ENCODE results near the gene BMP3. TPM values are rescaled to one million over a fixed set of nuclear protein-coding genes. Genes with fewer than 3 reads are reported as not detected.

BMP3 gene
- total RNA-seq, 1 donor from 2014 or later, result not detected

DNA sequence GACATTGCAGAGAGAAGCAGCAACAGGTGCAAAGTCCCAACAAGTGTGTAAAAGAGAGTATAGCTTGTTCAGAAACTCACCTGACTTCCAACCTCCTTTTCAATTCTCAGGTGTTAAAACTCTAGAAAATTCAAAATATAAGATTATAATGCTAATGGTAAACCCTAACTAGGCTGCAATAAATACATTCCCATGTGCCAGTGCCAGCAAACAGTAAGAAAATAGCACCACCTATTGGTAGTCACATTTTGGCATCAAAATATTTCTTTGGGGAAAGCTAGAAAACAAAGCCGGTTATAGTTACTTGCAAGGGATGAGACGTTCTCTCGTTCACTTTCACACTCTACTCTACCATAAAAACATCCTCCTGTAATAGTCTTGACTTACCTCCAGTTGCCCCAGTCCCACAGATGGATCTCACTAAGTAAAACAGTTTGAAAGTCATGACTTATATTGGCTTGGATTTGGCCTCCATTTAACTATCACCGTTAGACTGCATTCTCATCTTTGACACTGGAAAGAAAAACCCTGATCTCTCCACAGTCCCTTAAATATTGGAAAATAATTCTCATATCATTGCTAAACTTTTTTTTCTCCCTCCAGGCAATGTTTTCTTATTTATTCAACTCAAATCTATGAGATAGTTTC is 9.6 kb downstream of the BMP3 start:
- DNase-seq (ENCODE audit: low read depth in 2 of 2), result peak in 1 of 2 donors; percentile 13

DNA sequence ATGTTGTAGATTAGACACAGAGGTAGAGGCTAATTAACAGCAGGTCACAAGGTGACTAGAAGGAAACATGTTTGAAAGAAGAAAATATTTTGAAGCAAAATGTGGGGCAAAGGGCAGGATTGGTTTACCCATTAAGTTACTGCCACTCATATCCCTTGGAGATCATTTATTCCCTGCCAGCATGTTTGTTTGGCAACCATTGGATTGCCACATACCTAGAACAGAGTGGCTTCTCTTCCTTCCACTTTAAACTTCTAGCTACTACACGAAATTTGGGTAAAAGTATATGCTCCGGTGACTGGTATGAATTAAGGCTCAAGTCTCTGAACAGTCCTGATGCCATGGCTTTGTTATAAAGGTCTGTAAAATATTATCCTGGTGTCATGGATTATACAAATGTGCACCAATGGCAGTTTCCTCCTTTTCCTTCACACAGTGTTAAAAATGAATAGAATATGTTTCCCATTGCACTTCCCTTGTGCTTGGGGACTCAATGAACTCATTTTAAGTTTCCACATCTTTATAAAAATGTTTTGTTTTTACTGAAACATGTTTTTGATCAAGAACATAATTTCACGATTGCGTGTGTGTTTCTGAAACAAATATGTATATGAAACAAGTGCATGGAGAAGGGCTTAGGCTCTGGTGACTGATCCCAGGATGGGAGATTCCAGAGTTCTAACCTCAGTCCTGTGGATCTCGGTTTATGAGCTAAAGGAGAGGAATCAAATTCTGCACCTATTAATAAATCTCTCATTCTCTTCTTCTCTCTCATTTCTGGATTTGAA is 12.3 kb downstream of the BMP3 start:
- no peak for DNase-seq (ENCODE audit: low read depth in 2 of 2)

DNA sequence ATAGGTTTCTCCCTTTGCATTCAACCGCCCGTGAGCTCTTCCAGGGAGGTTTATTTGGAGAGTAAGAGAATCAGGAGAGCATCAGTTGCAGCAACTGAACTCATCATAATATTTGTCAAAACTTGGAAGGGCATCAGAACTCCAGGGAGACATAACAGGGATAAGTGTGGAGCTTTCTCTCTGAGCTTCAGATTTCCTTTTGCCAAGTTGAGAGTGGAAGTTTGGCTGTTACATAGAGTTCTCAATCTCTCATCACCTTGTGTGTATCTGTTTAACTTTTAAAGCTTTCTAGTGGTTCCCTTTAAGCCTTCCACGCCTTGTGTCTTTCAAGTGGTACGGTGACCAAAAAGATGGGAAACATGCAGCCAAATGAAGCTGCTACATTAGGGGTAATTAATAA is 18.8 kb downstream of the BMP3 start:
- no peak for DNase-seq (ENCODE audit: low read depth in 2 of 2)

DNA sequence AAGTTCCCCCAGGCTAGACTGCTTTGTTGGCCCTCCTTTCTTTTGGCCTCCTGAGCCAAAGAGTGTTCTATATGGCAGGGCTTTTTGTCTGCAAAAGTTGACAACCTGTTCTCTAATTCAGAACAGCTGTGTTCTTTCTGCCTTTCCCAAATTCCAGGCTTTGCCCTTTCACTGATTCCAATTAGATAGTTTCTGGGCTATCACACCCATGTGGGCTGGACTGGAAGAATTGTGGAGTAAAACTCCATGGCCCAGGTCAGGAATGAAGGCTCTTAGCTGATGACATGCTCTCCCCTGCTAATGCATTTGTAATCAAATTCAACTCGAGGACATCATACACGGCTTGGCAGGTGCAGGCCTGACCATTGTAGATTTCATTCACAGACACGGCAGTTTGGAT is 19.4 kb downstream of the BMP3 start:
- DNase-seq (ENCODE audit: low read depth in 2 of 2), result no peak

DNA sequence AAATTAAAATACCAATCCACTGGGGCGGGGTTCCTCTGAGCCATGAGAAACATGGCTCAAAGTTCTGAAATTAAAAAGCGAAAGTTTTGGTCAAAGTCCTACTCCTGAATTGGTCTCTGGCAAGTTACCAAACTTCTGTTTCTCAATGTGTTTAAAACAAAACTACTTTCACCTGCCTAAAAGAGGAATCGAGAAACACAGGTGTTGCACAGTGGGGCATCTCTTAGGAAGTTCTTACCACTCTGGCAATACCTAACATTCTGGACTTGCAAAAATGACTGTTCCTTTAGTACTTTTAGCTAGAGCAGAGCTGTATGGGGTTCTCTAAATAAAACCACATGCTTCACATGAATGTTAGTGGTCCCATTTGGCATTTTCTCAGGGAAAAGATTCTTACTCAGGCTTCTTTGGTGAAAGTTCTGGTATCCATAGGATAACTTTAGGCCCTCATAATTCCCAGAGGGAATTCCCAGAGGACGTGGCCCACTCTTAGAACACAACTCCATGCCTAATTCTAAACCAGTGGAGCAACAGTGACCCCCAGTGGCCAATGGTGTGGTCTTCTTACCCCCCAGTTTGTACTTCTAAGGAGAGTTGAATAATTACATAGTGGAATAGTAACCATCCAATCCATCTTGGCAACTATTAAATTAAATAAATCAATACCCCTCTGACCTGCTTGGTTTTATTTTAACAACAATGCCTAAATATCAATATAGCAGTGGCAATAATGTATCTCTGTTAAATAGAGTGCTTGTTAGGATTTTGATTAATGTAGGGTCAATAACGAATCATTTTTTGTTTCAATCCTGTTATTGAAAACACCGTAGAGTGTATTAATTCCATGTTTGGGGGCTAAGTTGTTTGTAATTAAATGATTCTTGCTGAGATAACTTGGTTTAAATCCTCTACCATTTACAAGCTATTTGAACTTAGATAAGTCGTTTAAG is 21.9 kb downstream of the BMP3 start:
- DNase-seq (ENCODE audit: low read depth in 2 of 2), result peak; percentile 17 to 51

DNA sequence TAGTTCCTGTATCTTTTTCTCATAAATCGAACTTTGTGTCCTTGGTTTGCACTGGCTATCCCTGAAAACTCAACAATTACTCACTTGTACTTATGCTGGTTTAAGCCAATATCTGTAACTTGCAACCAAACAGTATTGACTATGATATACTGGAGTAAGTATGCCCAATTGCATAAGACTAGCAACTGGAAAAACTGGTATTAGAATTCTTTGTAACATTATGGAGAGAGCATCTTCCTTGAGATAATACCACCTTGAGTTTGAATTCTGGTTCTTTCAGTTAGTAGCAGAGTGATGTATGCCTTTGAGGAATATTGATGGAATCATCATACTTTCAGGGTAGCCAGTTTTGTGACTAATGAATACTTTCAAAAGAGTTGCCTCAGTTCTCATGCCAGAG is 28.1 kb downstream of the BMP3 start:
- no peak for DNase-seq (ENCODE audit: low read depth in 2 of 2)

DNA sequence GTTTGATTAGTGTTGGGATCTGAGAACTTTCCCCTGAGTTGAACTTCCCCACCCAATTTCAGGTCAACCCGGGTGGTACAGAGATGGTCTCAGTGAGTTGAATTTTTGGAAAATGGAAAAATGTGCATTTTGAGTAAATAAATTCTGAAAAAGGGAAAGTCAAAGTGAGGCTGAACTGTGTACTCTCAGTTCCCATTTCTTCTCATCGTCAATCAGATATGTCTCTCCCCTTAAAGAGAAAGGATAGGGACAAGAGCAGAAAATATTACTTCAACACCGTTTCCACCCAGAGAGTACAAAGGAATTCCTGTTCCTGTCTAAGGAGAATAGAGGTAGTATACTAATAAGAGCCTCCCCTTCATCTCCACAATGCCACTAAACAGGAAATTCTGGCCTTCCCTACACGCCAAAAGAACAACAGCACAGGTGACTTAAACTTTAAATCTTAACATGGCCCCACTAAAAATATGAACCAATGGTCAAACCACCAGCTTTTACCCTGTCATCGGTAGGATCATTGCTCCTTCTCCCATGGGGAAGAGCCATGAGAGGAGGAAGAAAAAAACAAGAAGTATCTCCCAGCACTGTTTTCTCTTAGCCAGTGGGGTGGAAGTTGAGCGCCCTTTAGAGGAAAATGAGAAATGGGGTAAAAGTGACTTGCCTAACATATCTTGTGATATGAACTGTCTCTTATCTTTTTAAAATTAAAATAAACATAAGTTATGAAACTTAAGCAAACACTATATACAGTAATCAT is 30.3 kb downstream of the BMP3 start:
- no peak for DNase-seq (ENCODE audit: low read depth in 2 of 2)

DNA sequence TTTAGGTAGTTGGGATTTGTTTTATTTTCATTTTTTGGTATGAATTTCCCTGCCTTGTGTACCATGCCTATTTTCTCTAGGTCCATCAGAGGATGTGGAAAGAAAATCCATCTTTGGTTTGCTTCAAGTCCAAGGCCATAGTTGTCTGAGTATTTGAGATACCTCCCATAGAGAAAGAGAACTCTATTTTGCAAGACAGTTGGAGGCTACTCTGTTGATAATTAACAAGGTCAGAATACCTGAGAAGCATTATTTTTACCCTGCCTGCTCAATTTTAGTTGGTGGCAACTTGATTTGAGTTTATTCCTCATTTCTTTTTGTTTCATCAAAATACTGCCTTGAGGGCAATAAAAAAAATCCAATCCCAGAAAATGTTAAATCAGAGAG is 30.8 kb downstream of the BMP3 start:
- no peak for DNase-seq (ENCODE audit: low read depth in 2 of 2)

DNA sequence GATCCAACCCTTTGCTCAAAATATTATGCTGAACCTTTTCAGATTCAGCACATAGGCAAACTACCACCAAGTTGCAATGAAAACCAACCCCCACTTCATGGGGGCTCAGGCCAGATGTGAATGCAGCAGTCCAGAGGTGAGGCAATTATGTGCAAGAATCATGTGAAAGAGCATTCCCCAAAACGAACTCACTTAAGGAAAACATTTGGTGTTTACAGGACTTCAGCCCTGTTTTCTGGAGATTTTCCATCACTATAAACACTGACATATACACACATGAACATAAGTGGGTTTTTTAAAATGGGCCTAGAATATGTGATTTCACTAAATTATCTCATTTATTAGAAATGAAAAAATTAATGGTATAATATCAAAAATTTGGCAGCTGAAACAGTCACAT is 31.5 kb downstream of the BMP3 start:
- no peak for DNase-seq (ENCODE audit: low read depth in 2 of 2)

DNA sequence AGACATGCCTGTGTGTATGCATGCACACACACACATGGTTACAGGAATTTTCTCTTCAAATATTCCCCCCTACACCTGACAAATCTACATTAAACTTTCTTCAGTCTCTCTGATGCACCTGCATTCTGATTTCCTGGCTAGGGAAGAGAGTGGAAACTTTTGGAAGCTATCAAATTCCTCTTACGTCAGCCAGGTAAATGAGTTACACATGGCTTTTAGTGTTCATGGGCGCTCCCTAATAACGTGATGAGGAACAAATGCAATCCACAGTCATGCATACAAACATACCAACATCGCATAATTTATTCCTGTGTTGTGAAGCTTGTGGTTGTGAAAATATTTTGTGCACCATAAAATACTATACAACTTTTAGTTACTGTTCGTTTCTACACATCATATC is 34.9 kb downstream of the BMP3 start:
- no peak for DNase-seq (ENCODE audit: low read depth in 2 of 2)

DNA sequence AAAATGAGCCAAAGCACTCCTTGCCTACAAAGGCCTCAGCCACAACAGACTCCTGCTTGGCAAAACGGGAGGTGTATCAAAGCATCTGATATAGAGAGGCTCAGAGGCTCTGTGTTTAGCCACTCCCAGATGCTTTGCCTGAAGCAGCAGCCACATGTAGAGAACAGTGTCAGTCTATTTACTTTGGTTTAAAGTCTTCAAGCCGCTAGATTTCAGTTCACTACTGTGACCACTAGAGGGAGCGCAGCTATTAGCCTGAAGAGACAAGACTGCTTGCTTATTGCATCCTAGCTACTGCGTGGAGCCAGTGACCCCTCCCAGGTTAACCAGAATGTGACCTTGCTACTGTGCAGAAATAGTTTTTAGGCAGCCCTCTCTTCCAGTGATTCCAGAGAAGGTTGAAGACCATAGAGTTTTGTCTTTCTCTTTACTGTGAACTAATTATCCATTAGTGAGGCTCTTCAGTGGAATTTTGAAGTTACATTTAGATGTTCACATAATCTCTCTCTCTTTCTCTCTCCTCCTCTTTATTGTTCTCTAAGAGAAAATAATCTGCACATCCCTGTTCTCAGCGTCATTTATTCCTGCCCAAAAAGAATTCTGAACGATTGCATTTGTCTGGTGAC is 39.3 kb downstream of the BMP3 start:
- peak; percentile 53 to 76 for DNase-seq (ENCODE audit: low read depth in 2 of 2)

DNA sequence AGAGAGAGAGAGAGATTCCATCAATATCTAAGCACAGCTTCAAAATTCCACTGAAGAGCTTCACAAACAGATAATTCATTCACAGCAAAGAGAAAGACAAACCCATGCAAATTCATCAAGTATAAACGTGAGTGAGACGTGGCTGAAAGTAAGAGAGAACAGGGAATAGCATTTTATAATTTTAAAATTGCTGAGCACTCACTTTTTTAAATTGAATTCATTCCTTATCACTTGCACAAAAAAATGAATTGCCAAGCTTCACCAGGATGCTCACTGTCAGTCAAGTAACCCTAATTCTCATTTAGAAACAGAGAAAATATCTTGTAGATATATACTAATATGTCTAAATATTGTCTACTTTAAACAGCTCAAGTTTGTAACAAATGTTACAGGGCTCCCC is 40.5 kb downstream of the BMP3 start:
- DNase-seq (ENCODE audit: low read depth in 2 of 2), result no peak

DNA sequence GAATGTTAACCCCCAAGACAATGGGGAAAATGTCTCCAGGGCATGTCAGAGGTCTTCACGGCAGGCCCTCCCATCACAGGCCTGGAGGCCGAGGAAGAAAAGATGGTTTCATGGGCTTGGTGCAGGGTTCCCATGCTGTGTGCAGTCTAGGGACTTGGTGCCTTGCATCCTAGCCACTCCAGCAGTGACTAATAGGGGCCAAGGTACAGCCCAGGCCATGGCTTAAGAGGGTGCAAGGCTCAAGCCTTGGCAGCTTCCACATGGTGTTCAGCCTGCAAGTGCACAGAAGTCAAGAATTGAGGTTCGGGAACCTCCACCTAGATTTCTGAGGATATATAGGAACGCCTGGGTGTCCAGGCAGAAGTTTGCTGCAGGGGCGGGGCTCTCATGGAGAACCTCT is 50.6 kb downstream of the BMP3 start:
- no peak for DNase-seq (ENCODE audit: low read depth in 2 of 2)

DNA sequence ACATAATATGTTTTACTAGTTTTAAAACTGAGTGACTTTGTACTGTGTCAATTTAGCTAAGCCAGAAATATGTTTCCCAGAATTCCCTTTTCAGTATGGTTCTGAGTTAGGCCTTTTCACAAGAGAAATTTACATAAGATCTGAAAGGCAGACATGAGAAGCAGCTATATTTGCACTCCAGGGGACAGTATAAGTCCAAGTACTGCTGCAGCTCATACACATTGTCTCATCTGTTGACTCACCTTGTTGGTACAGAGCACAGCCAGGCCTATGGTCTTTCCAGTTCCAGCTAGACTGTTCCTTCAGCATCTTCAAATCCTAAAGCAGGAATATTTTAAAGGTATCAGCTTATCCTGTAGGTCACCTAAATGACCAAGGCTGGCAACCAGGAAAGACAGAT is 53.5 kb downstream of the BMP3 start:
- no peak for DNase-seq (ENCODE audit: low read depth in 2 of 2)

DNA sequence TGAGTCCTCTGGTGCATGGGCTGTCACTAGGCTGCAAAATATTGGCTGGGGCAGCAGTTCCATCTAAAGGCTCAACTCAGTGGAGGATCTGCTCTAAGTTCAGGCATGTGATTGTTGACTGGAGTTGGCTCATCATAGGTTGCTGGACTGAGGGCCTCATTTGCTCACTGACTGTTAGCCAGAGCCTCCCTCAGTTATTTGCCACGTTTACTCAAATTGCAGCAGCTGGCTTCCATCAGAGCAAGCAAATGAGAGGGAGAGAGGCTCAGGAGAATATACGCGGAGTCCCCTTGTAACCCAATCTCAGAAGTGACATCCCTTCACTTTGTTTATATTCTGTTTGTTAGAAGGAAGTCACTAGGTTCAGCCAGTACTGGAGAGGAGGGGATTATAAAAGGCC is 54.1 kb downstream of the BMP3 start:
- DNase-seq (ENCODE audit: low read depth in 2 of 2), result no peak

DNA sequence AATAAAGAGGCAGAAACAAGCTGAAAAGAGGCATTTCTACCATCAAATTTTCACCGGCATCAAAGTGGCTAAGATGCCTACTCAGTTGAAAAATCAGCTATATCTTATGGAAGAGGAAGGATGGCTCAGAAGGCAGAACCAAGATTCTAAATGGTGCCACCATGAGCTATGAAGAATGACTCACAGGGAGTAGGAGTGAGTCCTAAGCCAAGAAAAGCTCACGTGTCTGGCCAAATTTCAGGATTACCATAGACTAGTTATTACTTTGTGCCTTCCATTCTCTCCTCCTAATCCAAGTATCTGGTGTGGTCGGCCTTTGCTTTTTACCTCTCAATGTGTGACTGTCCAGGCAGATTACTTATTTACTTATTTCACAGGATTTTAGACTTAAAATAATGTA is 54.8 kb downstream of the BMP3 start:
- DNase-seq (ENCODE audit: low read depth in 2 of 2), result no peak

DNA sequence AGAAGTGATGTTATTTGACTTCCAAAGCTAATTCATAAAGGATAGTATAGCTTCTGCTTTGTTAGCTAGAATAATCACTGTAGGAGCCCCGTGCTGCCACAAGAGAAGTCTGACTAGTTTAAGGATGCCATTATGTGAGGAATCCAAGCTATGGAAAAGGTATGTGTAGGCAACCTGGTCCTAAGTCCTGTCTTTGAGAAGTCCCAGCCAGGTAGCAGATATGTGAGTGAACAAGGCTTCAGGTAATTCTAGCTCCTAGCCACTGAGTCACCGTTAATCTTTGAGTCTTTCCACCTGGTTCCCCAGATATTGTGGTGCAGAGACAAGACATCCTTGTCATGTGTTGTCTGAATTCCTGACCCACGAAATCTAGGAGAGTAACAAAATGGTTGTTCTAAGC is 55.5 kb downstream of the BMP3 start:
- no peak for DNase-seq (ENCODE audit: low read depth in 2 of 2)

DNA sequence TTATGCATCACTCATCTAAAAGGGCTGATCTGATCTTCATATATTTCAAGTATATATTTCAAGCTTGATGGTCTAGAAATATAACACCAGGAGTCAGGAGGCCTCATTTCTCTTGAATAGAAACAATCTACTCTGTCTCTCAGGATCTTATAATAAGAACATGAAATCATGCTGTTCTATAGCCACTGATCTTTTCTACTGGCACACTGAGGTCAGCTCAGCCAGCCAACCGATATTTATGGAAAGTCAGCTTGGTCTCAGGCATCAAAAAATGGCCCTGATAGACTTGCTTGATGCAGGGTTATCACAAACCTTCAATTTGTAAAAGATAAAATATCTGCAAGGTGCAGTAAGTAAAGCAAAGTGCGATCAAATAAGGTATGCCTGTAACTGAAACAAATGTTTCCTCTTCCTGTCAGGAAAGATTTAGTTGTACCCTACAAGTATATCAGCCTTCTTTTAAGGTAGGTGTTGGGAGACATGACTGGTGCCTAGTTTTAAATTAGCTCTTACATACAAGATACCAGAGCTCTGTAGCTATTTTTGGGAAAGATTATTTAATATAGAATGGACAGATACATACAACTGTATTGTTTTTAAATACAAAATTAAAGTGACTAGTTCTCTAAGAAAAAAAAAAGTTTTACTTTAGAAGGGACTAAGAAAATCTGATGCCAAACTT is 63.4 kb downstream of the BMP3 start:
- no peak for DNase-seq (ENCODE audit: low read depth in 2 of 2)

DNA sequence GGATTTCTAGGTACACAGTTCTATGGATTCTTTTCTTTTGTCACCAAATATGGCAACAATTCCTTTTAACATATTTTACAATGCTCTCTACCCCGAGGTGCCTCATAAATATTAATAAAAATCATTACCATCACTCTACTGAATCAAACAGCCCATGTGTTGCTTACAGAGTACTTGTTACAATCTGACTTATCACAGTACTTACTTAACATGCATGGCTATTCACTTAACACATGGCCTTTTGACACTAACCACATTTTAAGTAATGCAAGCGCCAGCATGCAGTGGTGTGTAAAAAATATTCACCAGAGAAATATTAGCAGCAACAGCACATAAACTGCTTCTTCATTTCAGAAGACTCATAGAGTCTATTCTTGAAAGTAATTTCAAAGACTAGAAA is 64.9 kb downstream of the BMP3 start:
- no peak for DNase-seq (ENCODE audit: low read depth in 2 of 2)

DNA sequence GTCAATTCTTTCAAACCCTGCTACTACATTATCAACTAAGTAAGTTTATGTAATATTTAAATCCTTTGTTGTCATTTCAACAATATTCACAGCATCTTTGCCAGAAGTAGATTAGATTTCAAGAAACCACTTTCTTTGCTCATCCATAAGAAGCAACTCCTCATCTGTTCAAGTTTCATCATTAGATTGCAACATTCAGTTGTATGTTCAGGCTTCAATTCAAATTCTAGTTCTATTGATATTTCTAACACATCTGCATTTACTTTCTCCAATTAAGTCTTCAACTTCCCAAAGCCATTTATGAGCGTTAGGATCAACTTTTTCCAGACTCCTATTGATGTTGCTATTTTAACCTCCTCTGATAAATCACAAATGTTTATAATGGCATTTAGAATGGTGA is 66.1 kb downstream of the BMP3 start:
- DNase-seq (ENCODE audit: low read depth in 2 of 2), result no peak

DNA sequence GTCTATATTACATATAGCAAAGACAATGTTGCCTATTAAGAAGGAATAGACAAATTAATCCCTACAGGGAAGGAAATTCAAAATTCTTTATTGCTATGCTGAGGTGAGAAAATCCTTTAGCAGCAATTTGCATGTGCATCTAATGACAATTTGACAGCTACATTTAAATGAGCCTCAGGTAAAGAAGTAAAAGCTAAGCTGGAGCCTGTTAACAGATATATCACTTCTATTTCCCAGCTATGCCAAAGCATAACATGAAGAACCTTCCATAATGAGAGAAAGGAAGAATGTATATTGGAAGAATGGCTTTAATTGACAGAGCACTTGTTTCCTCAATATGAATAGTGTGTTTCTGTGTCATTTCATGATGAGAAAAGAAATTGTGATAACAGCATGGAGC is 71.6 kb downstream of the BMP3 start:
- DNase-seq (ENCODE audit: low read depth in 2 of 2), result no peak
